Suppressor macrophage (primary cell): ENCODE results near the gene FHL2.
"Not testable (repeated sequence)": the region's sequence is repeated elsewhere in the genome, so short reads cannot be mapped to it uniquely, and the experiment has no call there.

Experiments used
- DNase-seq, 4 experiments: peaks; one replicate each; pipeline ENCODE4 v3.0.0-alpha.2; 2020 to 2022
- total RNA-seq, 17 experiments: gene quantifications; one replicate each; lab custom pipeline; 2026; ENCODE audit warnings: mixed read lengths in 6 of 17, inconsistent platforms in 3 of 17; lab: John Stamatoyannopoulos, UW

Gene FHL2
- total RNA-seq, result 0.09 to 2.1 (median 0.46) reads per million in 17 experiments

GRCh38 chr2:105398336-105399206, at the start of gene FHL2:
Gene FHL2 (minus strand): TSS chr2:105399051. CDS start chr2:105386516, 12,535 bp downstream.
- peak; percentile 67 to 84 (median 73) for DNase-seq

- no peak for DNase-seq
Measured at GRCh38 chr2:105447476-105447875, 48.6 kb upstream of the FHL2 start.

DNA sequence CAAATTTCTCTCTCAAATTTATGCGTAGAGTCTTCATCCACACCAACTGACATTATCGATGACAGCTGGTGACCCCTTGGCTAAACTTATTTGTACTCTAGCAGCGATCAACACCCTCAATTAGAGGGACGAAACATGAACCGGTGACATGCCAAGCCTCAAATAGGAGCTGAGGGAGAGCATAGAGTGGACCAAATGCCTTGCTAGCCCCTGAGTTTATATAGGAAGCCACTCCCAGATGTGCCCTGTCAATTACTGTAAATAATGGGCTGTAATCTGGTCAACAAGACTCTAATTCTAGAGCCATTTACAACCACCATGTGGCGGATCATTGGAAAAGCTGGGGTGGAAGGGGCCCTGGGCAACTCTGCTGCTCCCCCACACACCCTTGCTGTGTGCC, 47.6 kb upstream of the FHL2 start:
- DNase-seq, result no peak

DNA sequence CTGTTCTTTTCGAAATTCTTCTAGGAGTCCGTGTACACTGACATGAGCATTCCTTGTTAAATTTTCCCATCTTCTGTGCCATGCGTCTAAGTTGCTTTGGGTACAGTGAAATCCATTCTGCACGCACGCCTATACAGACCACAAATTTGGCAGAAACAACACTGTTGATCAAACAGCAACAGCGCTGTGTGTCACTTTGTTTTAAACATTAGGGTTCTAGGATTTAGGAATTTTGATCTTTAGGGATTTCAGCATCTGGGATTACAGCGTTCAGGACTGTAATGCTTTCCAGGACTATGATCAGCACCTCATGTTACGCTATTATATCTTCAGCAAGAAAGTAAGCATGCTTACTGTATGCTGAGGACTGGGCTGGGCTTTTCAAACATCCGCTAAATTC, 47.1 kb upstream of the FHL2 start:
- DNase-seq, result no peak

DNA sequence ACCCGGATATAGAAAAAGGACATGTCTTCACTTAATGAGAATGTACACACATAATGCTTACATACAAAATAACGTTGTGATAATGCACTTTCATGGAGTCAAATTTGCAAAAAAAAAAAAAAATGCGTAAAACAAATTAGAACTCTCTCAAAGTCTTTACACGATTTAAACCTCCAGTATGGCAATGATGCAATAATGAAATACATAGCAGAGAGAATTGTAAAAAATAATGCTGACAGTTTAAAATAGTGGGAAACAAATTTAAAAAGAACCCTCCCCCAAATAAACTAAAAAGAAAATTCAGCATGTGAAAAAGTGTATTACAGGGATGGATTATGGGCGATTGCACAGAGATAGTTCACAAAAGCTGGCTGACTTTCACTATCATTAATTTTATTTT, 46.6 kb upstream of the FHL2 start:
- DNase-seq, result no peak

DNA sequence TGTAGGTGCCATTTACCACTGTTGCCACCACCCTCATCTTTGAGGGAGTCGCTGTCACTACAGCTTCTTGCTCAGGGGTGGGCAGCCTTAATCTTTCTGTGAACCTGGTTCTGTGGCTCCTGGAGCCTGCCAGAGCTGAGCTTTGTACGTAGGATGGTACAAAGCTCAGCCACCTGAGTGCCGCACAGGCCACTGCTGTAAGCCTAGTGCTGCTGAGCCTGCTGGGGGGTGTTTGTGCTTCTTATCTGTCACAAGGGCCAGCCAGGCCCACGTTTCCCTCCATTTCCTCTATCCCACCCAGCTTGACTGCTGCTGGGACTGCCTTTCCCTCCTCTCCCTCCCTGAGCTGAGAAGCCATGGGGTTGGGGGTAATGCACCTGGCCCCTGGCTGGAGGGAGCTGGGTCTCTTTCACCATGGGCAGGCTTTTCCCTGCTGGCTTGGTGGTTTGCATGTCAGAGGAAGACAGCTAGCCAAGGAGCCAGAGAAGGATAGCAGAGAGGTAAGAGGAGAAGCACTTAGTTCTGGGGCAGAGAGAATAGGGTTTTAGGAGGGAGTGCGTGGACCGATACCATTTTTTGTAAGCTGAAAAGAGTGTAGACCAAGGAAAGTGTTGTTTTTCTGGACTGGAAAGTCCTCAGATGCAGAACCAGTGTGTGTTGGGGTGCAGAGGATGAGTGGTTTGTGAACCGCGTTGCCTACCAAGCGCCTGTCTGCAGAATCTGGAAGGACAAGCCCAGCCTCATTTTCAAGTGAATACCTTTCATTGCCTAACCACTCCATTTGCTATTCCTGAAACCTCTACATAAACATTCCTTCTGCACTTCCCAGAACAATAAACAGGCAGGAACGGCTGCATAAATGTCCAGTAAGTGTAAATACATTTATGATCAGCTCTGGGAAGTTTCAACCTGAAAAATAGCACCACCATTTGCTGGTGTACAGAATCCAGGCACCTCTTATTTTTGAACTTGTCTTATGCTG, 45.1 kb upstream of the FHL2 start:
- no peak for DNase-seq

DNA sequence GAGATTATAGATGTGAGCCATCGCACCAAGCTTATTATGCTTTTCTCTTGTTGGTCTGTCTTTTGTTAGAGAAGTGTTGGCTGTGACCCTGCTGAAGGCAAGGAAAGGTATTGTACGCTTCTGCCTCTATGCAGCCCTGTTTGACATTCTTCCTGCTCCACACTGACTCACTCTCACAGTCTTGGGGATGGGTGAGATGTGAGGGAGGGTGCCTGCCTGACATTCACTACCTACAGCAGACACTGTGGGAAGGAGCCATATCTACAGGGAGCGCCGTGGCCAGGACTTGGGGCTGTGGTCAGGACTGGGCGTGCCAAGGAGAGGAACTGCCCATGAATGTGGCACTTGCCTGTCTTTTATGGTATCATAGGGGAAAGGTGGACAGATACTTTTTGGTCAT, 43.9 kb upstream of the FHL2 start:
- no peak for DNase-seq

- DNase-seq, result no peak
Measured at GRCh38 chr2:105442056-105442455, 43.2 kb upstream of the FHL2 start.

GRCh38 chr2:105439141-105439540, 40.3 kb upstream of the FHL2 start:
- DNase-seq, result no peak

DNA sequence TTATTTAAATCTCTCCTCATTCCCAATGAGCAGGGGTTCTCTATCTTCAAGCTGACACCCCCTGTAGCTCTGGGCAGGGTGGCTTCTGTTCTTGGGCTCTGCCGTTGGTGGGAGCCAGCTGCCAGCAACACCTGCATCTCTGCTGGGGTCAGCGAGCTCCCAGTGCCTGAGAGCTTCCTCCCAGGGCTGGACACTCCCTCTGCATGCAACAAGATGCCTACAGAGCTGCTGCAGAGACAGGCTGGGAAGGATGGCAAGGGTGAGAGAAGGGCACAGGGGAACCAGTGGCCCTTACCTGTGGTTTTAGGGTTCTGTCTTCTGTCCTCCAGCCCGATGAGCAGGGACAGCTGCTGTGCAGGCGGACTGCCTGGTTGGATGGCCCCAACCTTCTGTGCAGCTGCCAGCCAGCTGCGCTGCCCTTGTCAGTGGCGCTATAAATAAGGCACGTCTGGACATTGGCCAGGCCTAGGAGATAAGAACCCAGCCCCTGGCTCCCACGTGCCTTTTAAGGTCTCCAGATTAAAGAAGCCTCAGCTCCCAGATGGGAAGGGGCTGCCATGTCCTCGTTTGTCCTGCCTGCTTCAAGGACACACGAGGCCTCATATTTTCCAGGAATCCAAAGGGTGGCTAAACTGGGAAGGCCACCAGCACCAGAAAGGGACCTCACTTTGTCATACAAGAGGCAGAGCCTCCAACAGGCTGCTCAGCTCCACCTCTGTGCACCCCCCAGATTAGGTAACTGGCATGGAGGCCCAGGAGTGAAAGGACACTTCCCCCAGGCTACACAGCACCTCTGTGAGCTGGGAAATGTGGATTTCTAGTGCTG, 39.5 kb upstream of the FHL2 start:
- DNase-seq, result no peak

- no peak for DNase-seq
Measured at GRCh38 chr2:105437708-105438103, 38.9 kb upstream of the FHL2 start.

- DNase-seq, result no peak
Measured at GRCh38 chr2:105432749-105433148, 33.9 kb upstream of the FHL2 start.

GRCh38 chr2:105432044-105432399, 33.2 kb upstream of the FHL2 start:
- no peak for DNase-seq

- no peak for DNase-seq
Measured at GRCh38 chr2:105431367-105432043, 32.7 kb upstream of the FHL2 start.

GRCh38 chr2:105428387-105429018, 29.7 kb upstream of the FHL2 start:
- DNase-seq, result no peak

DNA sequence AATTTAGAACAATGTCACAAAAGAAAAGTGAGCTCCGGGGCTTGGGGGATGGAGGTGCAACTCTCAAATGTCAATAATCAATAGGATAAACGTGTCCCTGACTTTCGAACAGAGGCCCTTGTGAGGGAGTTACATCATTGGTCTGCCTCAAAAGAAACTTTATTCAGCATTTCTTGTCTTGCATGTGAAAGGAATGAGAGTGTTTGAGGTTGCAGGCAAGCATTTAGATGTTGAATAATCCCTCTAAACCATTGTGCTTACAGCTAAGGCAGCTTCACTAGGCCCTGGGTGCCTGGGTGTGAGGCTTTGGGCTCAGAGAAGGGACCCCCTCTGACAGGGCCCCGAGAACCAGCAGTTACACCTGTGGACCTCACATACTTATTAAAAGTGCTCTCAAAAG, 28.6 kb upstream of the FHL2 start:
- DNase-seq, result no peak

DNA sequence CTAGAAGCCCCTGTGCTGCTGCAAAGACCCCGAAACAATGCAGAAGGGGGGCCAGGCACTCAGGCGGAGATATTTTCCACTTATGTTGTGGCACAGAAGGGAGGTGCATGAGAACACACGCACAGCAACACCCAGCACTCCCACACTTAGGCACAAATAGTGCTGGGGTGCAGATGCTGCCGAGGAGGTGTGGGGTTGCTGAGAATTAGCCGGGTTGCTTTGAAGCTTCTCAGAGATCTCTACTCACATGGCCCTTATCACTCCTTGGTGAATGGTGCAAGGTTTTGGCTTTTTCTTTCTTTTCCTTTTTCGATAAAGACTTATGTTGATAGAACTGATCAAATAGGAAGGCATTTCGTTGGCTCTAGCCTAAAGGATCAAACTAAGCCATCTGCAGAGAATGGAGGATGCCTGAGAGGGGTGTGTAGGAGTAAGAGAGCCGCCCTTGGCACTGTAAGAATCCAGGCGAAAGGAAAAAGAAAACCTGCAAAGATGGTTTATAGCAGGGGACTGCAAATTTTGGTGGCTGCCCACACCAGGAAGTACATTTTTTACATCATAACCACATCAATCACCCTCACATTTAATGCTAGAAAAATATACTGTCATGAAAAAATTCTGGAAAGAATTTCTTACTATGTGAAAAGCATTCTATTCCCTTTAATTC, 27.9 kb upstream of the FHL2 start:
- DNase-seq, result no peak

GRCh38 chr2:105425936-105426625, 27.2 kb upstream of the FHL2 start:
- no peak for DNase-seq

DNA sequence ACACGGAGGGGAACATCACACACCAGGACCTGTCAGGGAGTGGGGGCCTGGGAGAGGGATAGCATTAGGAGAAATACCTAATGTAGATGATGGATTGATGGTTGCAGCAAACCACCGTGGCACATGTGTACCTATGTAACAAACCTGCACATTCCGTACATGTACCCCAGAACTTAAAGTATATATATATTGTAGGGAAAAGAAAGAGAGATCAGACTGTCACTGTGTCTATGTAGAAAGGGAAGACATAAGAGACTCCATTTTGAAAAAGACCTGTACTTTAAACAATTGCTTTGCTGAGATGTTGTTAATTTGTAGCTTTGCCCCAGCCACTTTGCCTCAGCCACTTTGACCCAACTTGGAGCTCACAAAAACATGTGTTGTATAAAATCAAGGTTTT, 26.0 kb upstream of the FHL2 start:
- not testable (repeated sequence) for DNase-seq

DNA sequence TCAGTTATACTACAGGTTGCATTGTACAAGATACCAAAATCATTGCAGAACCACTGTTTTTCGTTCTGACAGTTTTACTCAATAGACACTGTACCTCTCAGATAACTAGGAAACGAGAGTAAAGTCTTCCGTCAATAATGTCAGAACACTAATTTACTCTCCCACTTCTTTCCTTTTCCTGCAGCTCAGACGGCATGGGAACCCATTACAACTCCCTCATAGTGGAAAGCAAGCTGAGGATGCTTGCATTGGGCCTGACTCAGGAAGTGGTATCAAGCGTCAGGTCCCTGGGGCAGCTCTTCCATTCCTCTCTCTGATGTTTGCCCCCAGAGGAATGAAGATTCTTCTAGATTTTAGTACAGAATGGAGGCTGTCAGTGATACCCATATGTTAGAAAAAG, 23.9 kb upstream of the FHL2 start:
- DNase-seq, result no peak
